Vagina (tissue), 2 donors: ENCODE measurements around the gene MAML3. TPM values are rescaled to one million over a fixed set of nuclear protein-coding genes. Genes with fewer than 3 reads are reported as not detected.

ENCODE experiments used
- DNase-seq, 2 donors: peaks; one replicate each; pipeline ENCODE4 v3.0.0-alpha.2; 2017; ENCODE audit errors: extremely low spot score in 2 of 2
- H3K27ac ChIP-seq: fragments of 200-600 bp; sonication (generic); one replicate; pipeline ENCODE4 v1.5.1; 2019
- H3K27me3 ChIP-seq: fragments of 200-600 bp; sonication (generic); one replicate; pipeline ENCODE4 v1.5.1; 2019
- H3K36me3 ChIP-seq, 2 donors: fragments of 200-600 bp; sonication (generic); one replicate each; pipeline ENCODE4 v1.5.1; 2017 to 2019
- H3K4me1 ChIP-seq: fragments of 200-600 bp; sonication (generic); one replicate; pipeline ENCODE4 v1.5.1; 2019
- H3K4me3 ChIP-seq, 2 donors: fragments of 200-600 bp; sonication (generic); 1 replicate in 1 of 2; 2 replicates in 1 of 2; pipeline ENCODE4 v1.5.1; 2016 to 2019
- H3K9me3 ChIP-seq: fragments of 200-600 bp; sonication (generic); one replicate; pipeline ENCODE4 v1.5.1; 2019
- CTCF ChIP-seq, 3 experiments: fragments of 450-650 bp in 2 of 3; fragments of 200-600 bp in 1 of 3; sonication (generic) in 1 of 3; IDR thresholded peaks; one replicate each; pipeline ENCODE4 v1.5.1; 2017 to 2019; ENCODE audit warnings: antibody characterized with exemption in 3 of 3, mild to moderate bottlenecking in 2 of 3, moderate library complexity in 2 of 3
- POLR2A ChIP-seq, 2 donors: fragments of 450-650 bp; IDR thresholded peaks; one replicate each; pipeline ENCODE4 v1.6.1; 2017; ENCODE audit warnings: antibody characterized with exemption in 2 of 2, mild to moderate bottlenecking in 2 of 2, moderate library complexity in 2 of 2
- POLR2AphosphoS5 ChIP-seq, 2 donors: sonication (generic); formaldehyde crosslinking; IDR thresholded peaks; one replicate each; pipeline ENCODE4 v1.9.0; 2017; ENCODE audit warnings: antibody characterized with exemption in 2 of 2, mild to moderate bottlenecking in 2 of 2, low read depth in 1 of 2; ENCODE audit not compliant: insufficient read depth in 1 of 2
- intact Hi-C: fragments of 100-400 bp; cut with DNase I; formaldehyde crosslinking; loops from one replicate; pipeline ENCODE4 v1.15.1; 2023
- total RNA-seq: library from RNA; depleted of rRNA; stranded (reverse); fragments of >200 nt; gene quantifications from one replicate; pipeline ENCODE4 v1.2.3, GENCODE V29; 2016

MAML3 gene
- total RNA-seq, 1 donor from 2014 or later: 16.2 TPM

GRCh38 chr4:139736661-139737060 lies 417.3 kb downstream of the MAML3 start:
- Histone ChIP-seq H3K27ac (peak overlapping the region; percentile 88), H3K4me3 (no peak overlapping the region), H3K9me3 (no peaks in the 10 kb centered on the region), H3K36me3 (no peaks in the 10 kb centered on the region), H3K27me3 (no peaks in the 10 kb centered on the region), H3K4me1 (peaks cover 47% of the 10 kb centered on the region)
- TF ChIP-seq CTCF (IDR thresholded peaks at IDR 0.05) (no peak), POLR2AphosphoS5 (IDR thresholded peaks at IDR 0.05; ENCODE audit: insufficient read depth in 1 of 2, low read depth in 1 of 2) (no peak), POLR2A (IDR thresholded peaks at IDR 0.05) (no peak)
- intact Hi-C loops: loop anchor here (5.0 kb wide), 1 partner anchor 416 kb away; the partner anchor contains the start of gene MAML3
- no peak for DNase-seq

GRCh38 chr4:139736274-139736660 lies 417.7 kb downstream of the MAML3 start:
- Histone ChIP-seq H3K27me3 (no peaks in the 10 kb centered on the region), H3K9me3 (no peaks in the 10 kb centered on the region), H3K4me3 (no peak overlapping the region), H3K27ac (peak overlapping the region; percentile 88), H3K4me1 (peaks cover 43% of the 10 kb centered on the region), H3K36me3 (no peaks in the 10 kb centered on the region)
- no peak for DNase-seq
- TF ChIP-seq POLR2AphosphoS5 (IDR thresholded peaks at IDR 0.05; ENCODE audit: insufficient read depth in 1 of 2, low read depth in 1 of 2) (no peak), CTCF (IDR thresholded peaks at IDR 0.05) (no peak), POLR2A (IDR thresholded peaks at IDR 0.05) (no peak)
- intact Hi-C loops: loop anchor here (5.0 kb wide), 1 partner anchor 416 kb away; the partner anchor contains the start of gene MAML3

GRCh38 chr4:139735381-139736273 lies 418.4 kb downstream of the MAML3 start:
- intact Hi-C loops: loop anchor here (2.0 to 5.0 kb wide), 2 partner anchors 417 to 517 kb away; partner anchors contain the start of gene MAML3
- Histone ChIP-seq H3K27ac (peak overlapping the region; percentile 88), H3K27me3 (no peaks in the 10 kb centered on the region), H3K4me3 (peak overlapping the region; percentile 53 to 54), H3K9me3 (no peaks in the 10 kb centered on the region), H3K36me3 (no peaks in the 10 kb centered on the region), H3K4me1 (peaks cover 37% of the 10 kb centered on the region)
- no peak for DNase-seq
- TF ChIP-seq CTCF (IDR thresholded peaks at IDR 0.05) (no peak), POLR2AphosphoS5 (IDR thresholded peaks at IDR 0.05; ENCODE audit: insufficient read depth in 1 of 2, low read depth in 1 of 2) (no peak), POLR2A (IDR thresholded peaks at IDR 0.05) (no peak)

- Histone ChIP-seq H3K27ac (peak overlapping the region; percentile 88), H3K4me1 (peaks cover 30% of the 10 kb centered on the region), H3K4me3 (peak overlapping the region; percentile 53 to 54), H3K36me3 (no peaks in the 10 kb centered on the region), H3K9me3 (no peaks in the 10 kb centered on the region), H3K27me3 (no peaks in the 10 kb centered on the region)
- intact Hi-C loops: loop anchor here (2.0 to 5.0 kb wide), 2 partner anchors 417 to 518 kb away; partner anchors contain the start of gene MAML3
- TF ChIP-seq CTCF (IDR thresholded peaks at IDR 0.05): peak in 2 of 3 experiments; percentile 69 to 78
- TF ChIP-seq POLR2A (IDR thresholded peaks at IDR 0.05): peak in 1 of 2 donors; percentile 19
- peak in 1 of 2 donors; percentile 71 for TF ChIP-seq POLR2AphosphoS5 (IDR thresholded peaks at IDR 0.05; ENCODE audit: insufficient read depth in 1 of 2, low read depth in 1 of 2)
- no peak for DNase-seq
These were observed 419.1 kb downstream of the MAML3 start for GRCh38 chr4:139734875-139735380.
